HG03575 (cell line): ENCODE results near the gene TUBB8B.
"Not testable (repeated sequence)": the region's sequence is repeated elsewhere in the genome, so short reads cannot be mapped to it uniquely, and the experiment has no call there.

Experiments used
- ATAC-seq: cut with Tn5 transposase; IDR thresholded peaks from one replicate; pipeline ENCODE4 v1.9.1; 2021; ENCODE audit not compliant: unreplicated experiment, insufficient number of reproducible peaks, low FRiP score; ENCODE audit errors: extremely low read depth

TUBB8B gene

DNA sequence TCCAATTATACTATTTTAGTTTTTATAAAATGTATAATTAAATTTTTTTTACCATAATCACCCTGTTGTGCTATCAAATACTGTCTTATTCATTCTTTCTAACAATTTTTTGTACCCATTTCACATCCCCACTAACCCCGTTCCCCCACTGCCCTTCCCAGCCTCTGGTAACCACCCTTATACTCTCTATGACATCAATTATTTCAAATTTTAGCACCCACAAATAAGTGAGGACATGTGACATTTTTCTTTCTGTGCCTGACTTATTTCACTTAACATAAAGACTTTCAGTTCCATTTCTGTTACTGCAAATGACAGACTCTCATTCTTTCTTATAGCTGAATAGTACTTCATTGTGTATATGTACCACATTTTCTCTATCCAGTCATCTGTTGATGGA lies 5.0 kb upstream of the TUBB8B start:
- not testable (repeated sequence) for ATAC-seq

DNA sequence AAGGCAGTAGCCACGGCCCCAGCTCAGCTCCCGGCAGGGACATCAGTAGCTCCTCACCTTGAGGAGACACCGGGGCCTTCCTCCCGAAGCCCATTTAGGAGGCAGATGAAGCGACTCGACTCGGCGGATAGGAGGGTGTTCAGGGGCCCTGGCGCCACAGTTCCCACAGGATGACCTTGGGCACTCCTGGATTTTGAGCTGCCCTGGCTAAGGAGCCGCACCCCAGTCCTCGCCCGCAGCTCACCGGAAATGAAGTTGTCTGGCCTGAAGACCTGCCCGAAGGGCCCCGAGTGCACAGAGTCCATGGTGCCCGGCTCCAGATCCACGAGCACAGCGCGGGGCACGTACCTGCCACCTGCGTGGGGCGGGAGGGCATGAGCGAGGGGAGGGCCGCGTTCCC lies 719 bp downstream of the TUBB8B start:
- not testable (repeated sequence) for ATAC-seq

DNA sequence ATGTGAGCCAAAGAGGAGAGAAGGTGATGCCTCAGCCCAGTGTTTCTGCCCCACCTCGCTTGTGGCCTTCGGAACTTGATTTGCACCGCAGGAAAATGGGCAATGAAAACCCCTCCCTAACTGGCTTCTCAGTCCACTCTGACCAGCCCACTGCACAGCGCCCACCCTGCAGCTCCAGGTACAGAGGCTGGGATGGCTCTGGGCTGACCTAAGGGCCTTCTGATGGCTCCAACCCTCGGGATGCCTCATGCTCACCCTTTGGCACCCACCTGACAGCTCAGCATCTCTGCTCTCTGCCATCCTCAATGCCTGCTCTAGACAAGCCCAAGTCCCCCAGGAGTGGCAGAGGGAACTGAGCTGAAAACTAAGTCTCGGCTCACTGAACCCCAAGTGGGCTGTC lies 36.2 kb downstream of the TUBB8B start:
- ATAC-seq = not testable (repeated sequence)

DNA sequence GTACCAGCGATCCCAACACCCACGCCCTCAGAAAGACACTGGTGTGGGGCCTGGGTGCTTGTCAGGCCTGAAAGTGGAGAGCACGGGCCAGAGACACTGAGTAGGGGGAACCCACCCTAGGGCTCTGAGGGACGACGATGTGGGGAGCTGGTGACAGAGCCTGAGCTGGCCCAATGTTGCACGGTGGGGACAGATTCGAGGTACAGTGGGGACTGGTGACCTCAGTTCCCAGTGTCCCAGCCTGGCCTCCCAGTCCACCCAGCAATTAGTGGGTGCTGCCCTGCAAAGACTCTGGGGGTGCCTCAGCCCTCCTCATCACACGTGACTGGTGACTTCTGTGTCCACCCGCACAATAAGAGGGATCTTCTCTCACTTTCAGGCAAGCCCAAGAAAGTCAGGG lies 36.6 kb downstream of the TUBB8B start:
- not testable (repeated sequence) for ATAC-seq

DNA sequence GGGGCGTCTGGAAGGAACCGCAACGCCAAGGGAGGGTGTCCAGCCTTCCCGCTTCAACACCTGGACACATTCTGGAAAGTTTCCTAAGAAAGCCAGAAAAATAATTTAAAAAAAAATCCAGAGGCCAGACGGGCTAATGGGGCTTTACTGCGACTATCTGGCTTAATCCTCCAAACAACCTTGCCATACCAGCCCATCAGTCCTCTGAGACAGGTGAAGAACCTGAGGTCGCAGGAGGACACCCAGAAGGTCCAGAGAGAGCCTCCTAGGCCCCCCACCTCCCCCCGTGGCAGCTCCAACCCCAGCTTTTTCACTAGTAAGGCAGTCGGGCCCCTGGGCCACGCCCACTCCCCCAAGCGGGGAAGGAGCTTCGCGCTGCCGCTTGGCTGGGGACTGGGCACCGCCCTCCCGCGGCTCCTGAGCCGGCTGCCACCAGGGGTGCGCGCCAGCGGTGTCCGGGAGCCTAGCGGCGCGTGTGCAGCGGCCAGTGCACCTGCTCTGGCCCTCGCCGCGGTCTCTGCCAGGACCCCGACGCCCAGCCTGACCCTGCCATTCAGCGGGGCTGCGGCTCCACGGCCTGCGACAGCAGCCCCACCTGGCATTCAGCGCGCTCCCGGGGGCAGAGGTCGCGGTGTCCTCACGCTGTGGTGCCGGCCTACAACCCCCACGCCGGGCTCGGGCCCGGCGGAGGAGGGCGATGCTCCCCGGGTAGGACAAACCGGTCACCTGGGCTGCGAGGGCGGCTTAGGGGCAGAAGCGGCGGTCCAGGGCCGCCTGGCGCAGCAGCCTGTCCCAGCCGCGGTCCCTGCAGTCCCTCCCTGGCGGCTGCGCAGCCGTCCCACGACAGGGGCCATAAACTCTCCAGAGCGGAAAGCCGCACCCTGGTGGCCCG lies 37.8 kb downstream of the TUBB8B start:
- not testable (repeated sequence) for ATAC-seq

DNA sequence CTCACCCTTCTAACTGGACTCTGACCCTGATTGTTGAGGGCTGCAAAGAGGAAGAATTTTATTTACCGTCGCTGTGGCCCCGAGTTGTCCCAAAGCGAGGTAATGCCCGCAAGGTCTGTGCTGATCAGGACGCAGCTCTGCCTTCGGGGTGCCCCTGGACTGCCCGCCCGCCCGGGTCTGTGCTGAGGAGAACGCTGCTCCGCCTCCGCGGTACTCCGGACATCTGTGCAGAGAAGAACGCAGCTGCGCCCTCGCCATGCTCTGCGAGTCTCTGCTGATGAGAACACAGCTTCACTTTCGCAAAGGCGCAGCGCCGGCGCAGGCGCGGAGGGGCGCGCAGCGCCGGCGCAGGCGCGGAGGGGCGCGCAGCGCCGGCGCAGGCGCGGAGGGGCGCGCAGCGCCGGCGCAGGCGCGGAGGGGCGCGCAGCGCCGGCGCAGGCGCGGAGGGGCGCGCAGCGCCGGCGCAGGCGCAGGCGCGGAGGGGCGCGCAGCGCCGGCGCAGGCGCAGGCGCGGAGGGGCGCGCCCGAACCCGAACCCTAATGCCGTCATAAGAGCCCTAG lies 38.7 kb downstream of the TUBB8B start:
- not testable (repeated sequence) for ATAC-seq

DNA sequence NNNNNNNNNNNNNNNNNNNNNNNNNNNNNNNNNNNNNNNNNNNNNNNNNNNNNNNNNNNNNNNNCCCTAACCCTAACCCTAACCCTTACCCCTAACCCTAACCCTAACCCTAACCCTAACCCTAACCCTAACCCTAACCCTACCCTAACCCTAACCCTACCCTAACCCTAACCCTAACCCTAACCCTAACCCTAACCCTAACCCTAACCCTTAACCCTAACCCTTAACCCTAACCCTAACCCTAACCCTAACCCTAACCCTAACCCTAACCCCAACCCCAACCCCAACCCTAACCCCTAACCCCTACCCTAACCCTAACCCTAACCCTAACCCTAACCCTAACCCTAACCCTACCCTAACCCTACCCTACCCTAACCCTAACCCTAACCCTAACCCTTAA lies 39.5 kb downstream of the TUBB8B start:
- not testable (repeated sequence) for ATAC-seq
